HEK293 (cell line): ENCODE measurements around the gene WNT11.

Experiments
- CTCF ChIA-PET: fragments of 350-600 bp; formaldehyde crosslinking; extraction: SDS; loops from one replicate; lab custom pipeline; 2021; ENCODE audit warnings: antibody characterized with exemption; lab: Yijun Ruan, JAX
- POLR2A ChIA-PET: fragments of 300-600 bp; formaldehyde crosslinking; extraction: SDS; loops from one replicate; lab custom pipeline; 2020; ENCODE audit warnings: antibody characterized with exemption, inconsistent platforms; lab: Yijun Ruan, JAX
- H3K27ac ChIP-seq: fragments of 200-500 bp; sonication (Bioruptor generic); 2 replicates; pipeline ENCODE4 v1.5.1; 2014; ENCODE audit warnings: low read depth, low read length, control low read depth, inconsistent platforms; ENCODE audit errors: extremely low read depth
- H3K36me3 ChIP-seq, 2 experiments: fragments of 200-500 bp in 1 of 2; sonication (Bioruptor generic) in 1 of 2; 1 replicate in 1 of 2; 2 replicates in 1 of 2; pipeline ENCODE4 v1.5.1; 2014 to 2017; ENCODE audit warnings: inconsistent platforms in 2 of 2, low read length in 2 of 2; ENCODE audit not compliant: control insufficient read depth in 2 of 2, insufficient read depth in 1 of 2
- H3K4me1 ChIP-seq: fragments of 200-500 bp; sonication (Bioruptor generic); 2 replicates; pipeline ENCODE4 v1.5.1; 2014; ENCODE audit warnings: mild to moderate bottlenecking, low read length, inconsistent platforms; ENCODE audit not compliant: control insufficient read depth, insufficient read depth
- H3K4me3 ChIP-seq: 2 replicates; pipeline ENCODE4 v1.5.1; 2011; ENCODE audit warnings: low read depth, mild to moderate bottlenecking, control low read depth, low read length, moderate library complexity
- H3K9me3 ChIP-seq: fragments of 200-500 bp; sonication (Bioruptor generic); 2 replicates; pipeline ENCODE4 v1.5.1; 2014; ENCODE audit warnings: low read depth, low read length, inconsistent platforms; ENCODE audit not compliant: control insufficient read depth, insufficient read depth
- BCL11A ChIP-seq: fragments of 450-650 bp; formaldehyde crosslinking; IDR thresholded peaks from 2 replicates; pipeline ENCODE4 v1.5.1; 2016; ENCODE audit warnings: low read depth, missing biosample characterization, missing genetic modification characterization
- GLIS1 ChIP-seq: fragments of 450-650 bp; formaldehyde crosslinking; IDR thresholded peaks from 2 replicates; pipeline ENCODE4 v1.5.1; 2016; ENCODE audit warnings: missing biosample characterization, missing genetic modification characterization
- GLIS2 ChIP-seq: fragments of 450-650 bp; formaldehyde crosslinking; IDR thresholded peaks from 2 replicates; pipeline ENCODE4 v1.5.1; 2016; ENCODE audit warnings: missing biosample characterization, missing genetic modification characterization
- HOXD13 ChIP-seq: sonication (generic); formaldehyde crosslinking; IDR thresholded peaks from 2 replicates; pipeline ENCODE4 v1.8.0; 2022; ENCODE audit warnings: missing genetic modification reagents, borderline replicate concordance
- KLF1 ChIP-seq: fragments of 450-650 bp; formaldehyde crosslinking; IDR thresholded peaks from 2 replicates; pipeline ENCODE4 v1.5.1; 2016; ENCODE audit warnings: missing biosample characterization, missing genetic modification characterization
- MYNN ChIP-seq: fragments of 450-650 bp; formaldehyde crosslinking; IDR thresholded peaks from 2 replicates; pipeline ENCODE4 v1.5.1; 2016; ENCODE audit warnings: missing biosample characterization, missing genetic modification characterization, borderline replicate concordance
- SALL2 ChIP-seq: fragments of 450-650 bp; formaldehyde crosslinking; IDR thresholded peaks from 2 replicates; pipeline ENCODE4 v1.5.0; 2017; ENCODE audit warnings: missing biosample characterization, mild to moderate bottlenecking, missing genetic modification characterization, borderline replicate concordance
- WT1 ChIP-seq: fragments of 450-650 bp; formaldehyde crosslinking; IDR thresholded peaks from 2 replicates; pipeline ENCODE4 v1.5.1; 2016; ENCODE audit warnings: missing biosample characterization, missing genetic modification characterization
- YY1 ChIP-seq: fragments of 450-650 bp; formaldehyde crosslinking; IDR thresholded peaks from 2 replicates; pipeline ENCODE4 v1.5.1; 2018; ENCODE audit warnings: missing biosample characterization, missing genetic modification characterization
- ZBTB17 ChIP-seq: fragments of 450-650 bp; formaldehyde crosslinking; IDR thresholded peaks from 2 replicates; pipeline ENCODE4 v1.5.1; 2016; ENCODE audit warnings: missing biosample characterization, missing genetic modification characterization
- ZBTB21 ChIP-seq: fragments of 450-650 bp; formaldehyde crosslinking; IDR thresholded peaks from 2 replicates; pipeline ENCODE4 v1.5.1; 2017; ENCODE audit warnings: missing biosample characterization, missing genetic modification characterization
- ZNF132 ChIP-seq: fragments of 450-650 bp; formaldehyde crosslinking; IDR thresholded peaks from 2 replicates; pipeline ENCODE4 v1.5.1; 2017; ENCODE audit warnings: missing biosample characterization, missing genetic modification characterization, borderline replicate concordance
- ZNF155 ChIP-seq: fragments of 450-650 bp; formaldehyde crosslinking; IDR thresholded peaks from 2 replicates; pipeline ENCODE4 v1.5.1; 2016; ENCODE audit warnings: missing biosample characterization, missing genetic modification characterization
- ZNF157 ChIP-seq: fragments of 450-650 bp; formaldehyde crosslinking; IDR thresholded peaks from 2 replicates; pipeline ENCODE4 v1.5.1; 2016; ENCODE audit warnings: missing biosample characterization, missing genetic modification characterization
- ZNF2 ChIP-seq: fragments of 450-650 bp; formaldehyde crosslinking; IDR thresholded peaks from 2 replicates; pipeline ENCODE4 v1.5.1; 2016; ENCODE audit warnings: missing biosample characterization, missing genetic modification characterization
- ZNF335 ChIP-seq: fragments of 450-650 bp; formaldehyde crosslinking; conservative IDR thresholded peaks from 2 replicates; pipeline ENCODE4 v1.5.1; 2016; ENCODE audit warnings: missing biosample characterization, missing genetic modification characterization
- ZNF391 ChIP-seq: fragments of 450-650 bp; formaldehyde crosslinking; IDR thresholded peaks from 2 replicates; pipeline ENCODE4 v1.5.1; 2016; ENCODE audit warnings: low read depth, missing biosample characterization, missing genetic modification characterization, borderline replicate concordance
- ZNF501 ChIP-seq: fragments of 450-650 bp; formaldehyde crosslinking; IDR thresholded peaks from 2 replicates; pipeline ENCODE4 v1.5.1; 2016; ENCODE audit warnings: missing biosample characterization, missing genetic modification characterization
- ZNF510 ChIP-seq: fragments of 450-650 bp; formaldehyde crosslinking; IDR thresholded peaks from 2 replicates; pipeline ENCODE4 v1.5.1; 2018; ENCODE audit warnings: mild to moderate bottlenecking, missing genetic modification characterization, missing biosample characterization; ENCODE audit not compliant: insufficient replicate concordance
- ZNF596 ChIP-seq: fragments of 450-650 bp; IDR thresholded peaks from 2 replicates; pipeline ENCODE4 v1.5.0; 2018; ENCODE audit warnings: missing biosample characterization, mild to moderate bottlenecking, missing genetic modification characterization, moderate library complexity
- ZNF785 ChIP-seq: fragments of 450-650 bp; formaldehyde crosslinking; IDR thresholded peaks from 2 replicates; pipeline ENCODE4 v1.5.1; 2016; ENCODE audit warnings: missing biosample characterization, missing genetic modification characterization
- ZNF830 ChIP-seq: fragments of 450-650 bp; IDR thresholded peaks from 2 replicates; pipeline ENCODE4 v1.5.0; 2018; ENCODE audit warnings: missing biosample characterization, missing genetic modification characterization, low read depth, mild to moderate bottlenecking, moderate library complexity
- TF ChIP-seq, protein P1 (sequence below): fragments of 450-650 bp; formaldehyde crosslinking; IDR thresholded peaks from 2 replicates; pipeline ENCODE4 v1.5.1; 2017; ENCODE audit warnings: missing biosample characterization, missing genetic modification characterization
- TF ChIP-seq, protein P2 (sequence below): fragments of 450-650 bp; formaldehyde crosslinking; IDR thresholded peaks from 2 replicates; pipeline ENCODE4 v1.5.1; 2016; ENCODE audit warnings: missing biosample characterization, missing genetic modification characterization, borderline replicate concordance
- TF ChIP-seq, protein P3 (sequence below): fragments of 450-650 bp; formaldehyde crosslinking; IDR thresholded peaks from 2 replicates; pipeline ENCODE4 v1.5.1; 2016; ENCODE audit warnings: missing biosample characterization, missing genetic modification characterization

The WNT11 gene

DNA sequence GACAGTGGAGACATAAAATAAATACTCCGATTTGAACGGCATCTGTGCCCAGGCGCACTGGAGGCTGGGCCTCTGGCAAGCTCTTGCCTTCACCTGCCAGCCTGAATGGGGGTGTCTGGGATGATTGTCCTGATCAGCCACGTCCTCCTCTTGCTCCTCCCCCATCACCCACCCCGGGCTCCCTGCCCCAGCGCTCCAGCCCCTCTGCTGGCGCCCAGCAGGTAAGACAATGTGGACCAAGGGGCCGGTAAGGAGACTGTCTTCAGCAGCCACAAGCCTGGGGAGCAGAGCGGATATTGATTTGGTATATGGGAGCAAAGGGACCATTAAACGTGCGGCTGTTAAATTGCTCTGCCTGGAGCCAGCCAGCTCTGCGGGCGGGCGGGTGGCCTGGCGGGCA, 24.9 kb downstream of the WNT11 start (continued):
- no peak for TF ChIP-seq ZNF132
- TF ChIP-seq KLF1: no peak
- TF ChIP-seq BCL11A (tag by site-specific recombination): no peak

DNA sequence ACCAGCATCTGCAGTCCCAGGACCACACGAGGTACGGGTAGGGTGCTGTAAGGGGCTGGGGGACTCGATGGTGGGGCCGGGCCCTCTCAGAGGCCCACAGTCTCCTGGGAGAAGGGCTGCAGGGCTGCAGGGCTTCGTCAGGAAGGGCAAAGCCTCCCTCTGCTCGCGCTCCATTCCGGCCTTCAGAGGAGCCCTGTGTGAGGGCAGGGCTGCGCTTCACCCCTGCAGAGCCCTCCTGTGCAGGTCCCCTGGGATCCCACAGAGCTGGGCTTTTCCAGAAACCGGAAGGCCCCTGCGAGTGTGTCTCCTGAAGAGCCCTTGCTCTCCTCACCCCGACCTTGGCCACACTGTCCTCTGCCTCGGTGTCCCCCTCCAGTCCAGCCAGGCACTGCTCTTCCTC, 27.2 kb downstream of the WNT11 start:
- Histone ChIP-seq H3K36me3 (no peaks in the 10 kb centered on the region), H3K9me3 (no peaks in the 10 kb centered on the region), H3K27ac (no peak overlapping the region), H3K4me3 (no peak overlapping the region), H3K4me1 (no peaks in the 10 kb centered on the region)
- ChIA-PET POLR2A (no interaction called here), CTCF (interaction anchor here (0.6 kb wide), 1 partner anchor 27 kb away, joined by 4 read pairs; no protein-coding TSS in a partner anchor)
- TF ChIP-seq ZNF157 (no peak), GLIS1 (tag by site-specific recombination) (peak; percentile 80), ZNF510 (tag by site-specific recombination) (no peak), GLIS2 (tag by site-specific recombination) (peak; percentile 28; the same call in 1 of the 2 replicates), ZNF830 (tag by site-specific recombination) (no peak), HOXD13 (CRISPR knock-in tag) (no peak), ZNF335 (no peak), ZNF2 (tag by site-specific recombination) (no peak)
- TF ChIP-seq, protein P1, sequence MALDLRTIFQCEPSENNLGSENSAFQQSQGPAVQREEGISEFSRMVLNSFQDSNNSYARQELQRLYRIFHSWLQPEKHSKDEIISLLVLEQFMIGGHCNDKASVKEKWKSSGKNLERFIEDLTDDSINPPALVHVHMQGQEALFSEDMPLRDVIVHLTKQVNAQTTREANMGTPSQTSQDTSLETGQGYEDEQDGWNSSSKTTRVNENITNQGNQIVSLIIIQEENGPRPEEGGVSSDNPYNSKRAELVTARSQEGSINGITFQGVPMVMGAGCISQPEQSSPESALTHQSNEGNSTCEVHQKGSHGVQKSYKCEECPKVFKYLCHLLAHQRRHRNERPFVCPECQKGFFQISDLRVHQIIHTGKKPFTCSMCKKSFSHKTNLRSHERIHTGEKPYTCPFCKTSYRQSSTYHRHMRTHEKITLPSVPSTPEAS (tag by site-specific recombination): no peak

GRCh38 chr11:76177250-76177686, 29.0 kb downstream of the WNT11 start:
- TF ChIP-seq ZBTB21 (tag by site-specific recombination) (no peak), ZNF391 (tag by site-specific recombination) (no peak), YY1 (tag by site-specific recombination) (no peak), ZBTB17 (no peak), ZNF596 (tag by site-specific recombination) (no peak), KLF1 (no peak), ZNF785 (tag by site-specific recombination) (no peak), ZNF501 (tag by site-specific recombination) (no peak), WT1 (tag by site-specific recombination) (no peak), ZNF155 (tag by site-specific recombination) (no peak), MYNN (tag by site-specific recombination) (no peak), SALL2 (tag by site-specific recombination) (no peak)
- TF ChIP-seq, protein P2, sequence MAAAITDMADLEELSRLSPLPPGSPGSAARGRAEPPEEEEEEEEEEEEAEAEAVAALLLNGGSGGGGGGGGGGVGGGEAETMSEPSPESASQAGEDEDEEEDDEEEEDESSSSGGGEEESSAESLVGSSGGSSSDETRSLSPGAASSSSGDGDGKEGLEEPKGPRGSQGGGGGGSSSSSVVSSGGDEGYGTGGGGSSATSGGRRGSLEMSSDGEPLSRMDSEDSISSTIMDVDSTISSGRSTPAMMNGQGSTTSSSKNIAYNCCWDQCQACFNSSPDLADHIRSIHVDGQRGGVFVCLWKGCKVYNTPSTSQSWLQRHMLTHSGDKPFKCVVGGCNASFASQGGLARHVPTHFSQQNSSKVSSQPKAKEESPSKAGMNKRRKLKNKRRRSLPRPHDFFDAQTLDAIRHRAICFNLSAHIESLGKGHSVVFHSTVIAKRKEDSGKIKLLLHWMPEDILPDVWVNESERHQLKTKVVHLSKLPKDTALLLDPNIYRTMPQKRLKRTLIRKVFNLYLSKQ (tag by site-specific recombination): no peak
- TF ChIP-seq, protein P3, sequence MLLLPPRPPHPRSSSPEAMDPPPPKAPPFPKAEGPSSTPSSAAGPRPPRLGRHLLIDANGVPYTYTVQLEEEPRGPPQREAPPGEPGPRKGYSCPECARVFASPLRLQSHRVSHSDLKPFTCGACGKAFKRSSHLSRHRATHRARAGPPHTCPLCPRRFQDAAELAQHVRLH (tag by site-specific recombination): no peak
- TF ChIP-seq, all 188 proteins: peak for 0
- CTCF ChIA-PET: interaction anchor here (0.6 to 1.8 kb wide), 2 partner anchors 25 to 270 kb away, joined by 3 to 7 read pairs; no protein-coding TSS in a partner anchor

More at GRCh38 chr11:76177250-76177686, 29.0 kb downstream of the WNT11 start:
- Histone ChIP-seq H3K4me3 (no peak overlapping the region), H3K4me1 (no peaks in the 10 kb centered on the region), H3K9me3 (no peaks in the 10 kb centered on the region), H3K36me3 (no peaks in the 10 kb centered on the region), H3K27ac (no peak overlapping the region)
- POLR2A ChIA-PET: no interaction called here
